CD4-positive, alpha-beta T cell treated with Interleukin-4 for 1 hour (primary cell): ENCODE measurements around the gene P2RY4.
A peak's percentile ranks its signal among the peaks of the same experiment; 100 is the strongest.
"Not testable (repeated sequence)": the region's sequence is repeated elsewhere in the genome, so short reads cannot be mapped to it uniquely, and the experiment has no call there.

Source experiments
- DNase-seq, 2 donors: peaks; one replicate each; pipeline ENCODE4 v3.0.0-alpha.2; 2020 to 2022

Gene P2RY4

GRCh38 chrX:70260104-70260503, at the start of gene P2RY4:
Gene P2RY4, minus strand, starts transcription at chrX:70260204. Its CDS starts 580 bp downstream, at chrX:70259624.
- DNase-seq = no peak

- DNase-seq = no peak
Measured at GRCh38 chrX:70301716-70302115, 41.7 kb upstream of the P2RY4 start.

DNA sequence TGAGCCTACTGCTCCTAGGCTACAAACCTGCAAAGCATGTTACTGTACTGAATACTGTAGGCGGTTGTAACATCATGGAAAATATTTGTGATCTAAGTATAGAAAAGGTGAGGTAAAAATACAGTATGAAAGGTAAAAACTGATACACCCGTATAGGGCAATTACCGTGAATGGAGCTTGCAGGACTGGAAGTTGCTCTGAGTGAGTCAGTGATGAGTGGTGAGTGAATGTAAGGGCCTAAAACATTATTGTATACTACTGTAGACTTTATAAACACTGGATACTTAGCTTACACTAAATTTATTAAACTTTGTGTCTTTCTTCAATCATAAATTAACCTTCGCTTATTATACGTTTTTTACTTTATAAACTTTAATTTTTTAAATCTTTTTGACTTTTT, 33.6 kb upstream of the P2RY4 start:
- DNase-seq = no peak

DNA sequence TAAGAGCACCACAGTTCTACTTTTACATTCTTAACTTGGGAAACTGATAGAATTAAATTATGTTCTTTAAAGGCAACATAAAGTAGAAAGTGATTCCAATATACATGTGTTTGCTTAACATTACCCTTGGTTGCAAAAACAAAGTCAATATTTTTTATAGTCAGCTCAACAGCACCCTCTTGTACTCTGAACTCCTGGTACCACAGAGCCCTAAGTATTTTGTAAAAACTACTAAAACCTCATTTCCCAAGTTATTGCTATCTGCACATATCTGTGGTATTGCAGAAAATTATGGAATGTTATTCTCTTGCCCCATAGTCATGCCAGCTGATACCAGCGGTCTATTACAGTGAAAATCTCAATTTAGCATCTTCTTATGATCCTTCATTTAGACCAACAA, 32.8 kb upstream of the P2RY4 start:
- no peak for DNase-seq

- peak; percentile 83 to 84 for DNase-seq
Measured at GRCh38 chrX:70289793-70290770, 30.1 kb upstream of the P2RY4 start, which contains the start of the genes KIF4A and PDZD11. Gene KIF4A, plus strand, starts transcription at chrX:70290104. Its CDS starts 355 bp downstream, at chrX:70290459. Gene PDZD11, minus strand, starts transcription at chrX:70289927. Its CDS starts 586 bp downstream, at chrX:70289341.

GRCh38 chrX:70289168-70289792, 29.3 kb upstream of the P2RY4 start:
- DNase-seq = no peak

DNA sequence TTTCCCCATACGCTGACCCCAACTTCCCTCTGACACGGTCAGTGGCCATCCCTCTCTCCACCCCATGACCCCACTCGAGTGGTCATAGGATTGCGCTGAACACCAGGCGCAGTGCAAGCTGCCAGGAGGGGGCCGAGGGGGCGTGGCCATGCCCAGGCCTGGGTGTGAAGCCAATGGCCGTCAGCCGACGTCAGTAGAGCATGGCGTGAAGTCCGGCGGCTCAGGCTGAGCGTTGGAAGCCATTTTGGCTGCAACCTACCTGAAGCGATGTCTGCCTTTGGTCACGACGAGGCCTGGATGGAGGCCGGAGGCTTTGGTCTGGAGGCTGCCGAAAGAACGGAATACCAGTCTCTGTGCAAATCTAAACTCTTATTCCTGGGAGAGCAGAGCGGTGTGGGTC, 21.9 kb upstream of the P2RY4 start, which contains the start of gene RAB41:
Gene RAB41, plus strand, starts transcription at position 222 of the 400 bp plus-strand sequence. Its CDS starts 46 bp downstream, at position 268.
- DNase-seq = no peak

- no peak for DNase-seq
Measured at GRCh38 chrX:70280573-70280972, 20.6 kb upstream of the P2RY4 start.

DNA sequence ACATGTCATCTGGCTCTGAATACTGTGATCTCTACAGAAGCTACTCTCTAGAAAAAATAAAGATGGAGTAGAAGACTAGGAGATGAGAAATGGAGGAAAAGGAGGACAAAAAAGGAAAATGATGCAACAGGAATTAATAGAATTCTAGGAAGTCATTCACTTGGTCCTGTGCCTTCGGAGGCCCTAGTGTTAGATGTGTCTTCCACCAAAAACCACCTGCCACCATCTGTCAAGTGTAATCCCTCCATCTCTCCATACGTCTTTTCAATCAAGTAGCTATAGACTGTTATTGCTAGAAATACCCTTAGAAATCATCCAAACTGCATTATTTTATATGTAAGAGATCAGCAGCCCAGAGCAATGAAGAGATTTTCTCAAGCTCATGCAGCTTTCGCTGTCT, 19.1 kb upstream of the P2RY4 start:
- DNase-seq = no peak

GRCh38 chrX:70274029-70274428, 14.0 kb upstream of the P2RY4 start:
- not testable (repeated sequence) for DNase-seq

DNA sequence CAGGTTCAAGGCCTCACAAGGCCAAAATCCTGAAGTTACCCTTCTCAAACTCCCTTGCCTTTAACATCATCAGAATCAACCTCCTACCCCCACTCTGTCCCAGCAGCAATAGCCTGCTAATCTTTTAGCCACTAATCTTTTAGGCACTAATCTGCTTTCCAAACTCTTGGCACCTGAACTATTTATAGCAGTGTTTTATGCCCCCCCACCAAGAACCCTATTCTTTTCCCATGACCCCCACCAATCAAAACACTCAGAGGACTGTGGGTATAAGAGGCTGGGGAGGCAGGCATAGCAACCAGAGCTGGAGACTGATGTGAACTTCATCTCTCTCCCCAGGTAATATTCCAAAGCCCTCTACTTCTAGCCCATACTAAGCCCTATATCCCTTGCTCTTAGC, 8.0 kb upstream of the P2RY4 start, which contains the start of gene ARR3:
Gene ARR3, plus strand, starts transcription at position 301 of the 400 bp plus-strand sequence. CDS start 1,052 bp downstream, outside the sequence.
- no peak for DNase-seq

GRCh38 chrX:70264784-70265183, 4.8 kb upstream of the P2RY4 start:
- no peak for DNase-seq

DNA sequence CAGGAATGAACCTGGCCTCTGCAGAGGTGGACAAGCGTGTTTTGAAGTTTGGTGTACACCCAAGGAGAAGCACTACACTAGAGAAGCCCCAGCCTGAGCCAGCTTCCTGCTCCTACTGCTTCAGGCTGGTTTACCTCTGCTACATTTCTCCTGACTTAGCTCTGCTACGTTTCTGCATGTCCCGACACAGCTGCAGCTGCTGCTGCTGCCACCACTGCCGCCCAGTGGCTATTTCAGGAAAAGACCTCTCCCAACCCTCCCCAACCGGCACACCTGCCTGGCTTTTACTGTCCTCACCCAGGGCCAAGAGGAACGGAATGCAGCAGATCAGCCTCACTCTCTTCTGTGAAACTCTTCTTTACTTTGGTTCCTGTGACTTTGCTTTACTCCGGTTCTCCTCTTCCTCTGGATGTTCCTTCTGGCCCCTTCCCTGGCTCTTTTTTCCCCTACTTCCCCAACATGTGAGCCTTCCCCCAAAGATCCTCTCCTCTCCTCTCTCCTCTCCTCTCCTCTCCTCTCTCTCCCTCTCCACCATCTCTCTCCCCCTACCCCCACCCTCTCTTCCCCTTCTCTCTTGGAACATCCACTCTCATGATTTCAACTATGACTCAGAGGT, 3.1 kb upstream of the P2RY4 start:
- DNase-seq = peak in 1 of 2 donors; percentile 0

GRCh38 chrX:70257423-70258288, 2.3 kb downstream of the P2RY4 start:
- DNase-seq = no peak

DNA sequence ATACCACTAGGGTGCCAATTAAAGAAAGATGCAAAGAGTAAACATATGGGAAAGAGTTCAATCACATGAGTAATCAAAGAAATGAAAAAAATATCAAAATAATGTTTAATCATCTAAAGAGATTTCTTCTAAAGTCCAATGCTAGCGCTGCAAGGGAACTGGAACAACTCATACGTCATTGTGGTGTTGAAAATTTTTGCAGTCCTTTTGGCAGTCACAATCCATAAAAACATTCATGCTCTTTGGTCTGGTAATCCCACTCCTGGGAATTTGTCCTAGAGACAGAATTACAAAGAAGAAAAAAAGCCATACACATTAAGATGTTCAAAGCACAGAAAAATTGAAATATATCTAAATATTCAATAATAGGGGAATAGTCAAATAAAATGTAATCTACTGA, 4.6 kb downstream of the P2RY4 start:
- no peak for DNase-seq

GRCh38 chrX:70254909-70255308, 5.1 kb downstream of the P2RY4 start:
- DNase-seq = no peak

- DNase-seq = no peak
Measured at GRCh38 chrX:70254063-70254400, 6.0 kb downstream of the P2RY4 start.

DNA sequence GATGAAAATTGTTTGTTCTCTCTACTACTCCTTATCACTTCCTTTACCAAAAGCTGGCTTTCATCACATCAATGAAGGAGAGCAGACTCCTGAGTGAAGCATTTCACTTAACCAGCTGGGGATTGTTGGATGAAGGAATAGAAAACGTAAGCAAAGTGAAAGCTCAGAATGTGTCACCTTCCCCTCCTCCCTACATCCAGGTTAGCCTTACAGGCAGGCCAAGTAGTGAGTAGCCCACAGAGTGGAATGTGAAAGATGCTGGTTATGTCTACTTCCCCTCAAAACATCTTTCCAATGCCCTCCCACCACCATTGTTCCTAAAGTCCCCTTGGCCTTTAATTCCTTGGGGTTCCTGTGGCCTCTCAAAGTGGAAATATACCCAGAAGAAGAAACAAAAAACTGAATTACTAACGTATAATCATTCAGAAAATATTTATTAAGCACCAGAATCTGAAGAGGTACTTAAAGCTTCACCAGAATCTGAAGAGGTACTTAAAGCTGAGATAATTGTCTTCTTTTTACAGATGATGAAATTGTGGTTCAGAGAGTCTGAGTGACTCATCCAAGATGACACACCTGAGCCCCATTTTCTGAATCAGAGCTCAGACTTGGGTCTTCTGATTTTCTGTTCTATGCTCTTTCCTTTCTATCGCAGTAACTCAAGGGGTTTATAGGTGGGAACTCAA, 6.5 kb downstream of the P2RY4 start:
- DNase-seq = no peak

- no peak for DNase-seq
Measured at GRCh38 chrX:70252491-70252890, 7.5 kb downstream of the P2RY4 start.

- DNase-seq = no peak
Measured at GRCh38 chrX:70247252-70247651, 12.8 kb downstream of the P2RY4 start.

GRCh38 chrX:70244881-70245280, 15.1 kb downstream of the P2RY4 start:
- DNase-seq = no peak

DNA sequence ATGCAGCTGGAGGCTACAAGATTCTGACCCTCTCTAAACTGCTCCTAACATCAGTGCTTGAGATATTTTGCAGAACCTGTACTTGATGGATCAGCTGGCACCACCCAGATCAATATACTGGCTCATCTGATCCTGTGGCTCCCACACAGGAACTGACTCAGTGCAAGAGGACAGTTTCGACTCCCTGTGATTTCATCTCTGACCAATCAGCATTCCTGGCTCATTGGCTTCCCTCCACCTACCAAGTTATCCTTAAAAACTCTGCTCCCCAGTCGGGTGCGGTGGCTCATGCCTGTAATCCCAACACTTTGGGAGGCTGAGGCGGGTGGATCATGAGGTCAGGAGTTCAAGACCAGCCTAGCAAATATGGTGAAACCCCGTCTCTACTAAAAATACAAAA, 16.4 kb downstream of the P2RY4 start:
- not testable (repeated sequence) for DNase-seq
